Measurements from ENCODE around the gene RTF2. TPM values are rescaled to one million over a fixed set of nuclear protein-coding genes. Genes with fewer than 3 reads are reported as not detected.

RTF2 gene
- total and polyA plus RNA-seq, 2 of the 13 experiments (the other 11 are each of a cell fraction or from before 2014, with no cell fraction given), result 81.8 to 142 TPM

DNA sequence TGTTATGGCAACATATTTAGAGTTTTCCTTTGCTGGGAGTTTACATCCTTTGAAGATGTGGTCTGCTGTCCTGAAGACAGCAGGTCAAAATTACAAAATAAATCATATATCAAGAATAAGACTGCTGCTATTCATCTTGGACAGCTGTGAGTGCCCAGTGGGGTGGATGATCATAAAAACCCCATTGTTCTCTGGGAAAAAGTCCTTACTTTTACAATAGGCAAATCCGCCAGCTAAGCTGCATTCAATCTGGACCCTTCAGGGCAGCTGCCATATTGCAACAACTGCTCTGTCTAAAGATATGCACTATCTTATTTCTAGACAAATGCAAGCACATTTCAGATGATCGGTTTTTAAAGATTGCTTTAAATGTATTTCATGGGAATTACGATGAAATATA, 37.0 kb upstream of the RTF2 start:
- intact Hi-C loops (cut with micrococcal nuclease; ENCODE audit: unreplicated experiment), result no loop called here
- no peak overlapping the region for H3K9ac ChIP-seq (ENCODE audit: insufficient read depth, low read depth, low read length)
- H3K27ac ChIP-seq (ENCODE audit: extremely low read length, insufficient read depth, low read length), result no peak overlapping the region
- DNase-seq (ENCODE audit: low spot score), result no peak
- no peaks in the 10 kb centered on the region for H3K36me3 ChIP-seq (replicated peaks in 1 of 2; ENCODE audit: control insufficient read depth in 1 of 2, insufficient read depth in 2 of 2, low read length in 2 of 2)
- no peaks in the 10 kb centered on the region for H3K27me3 ChIP-seq (ENCODE audit: control insufficient read depth in 1 of 2, insufficient read depth in 2 of 2, low read length in 2 of 2)
- H3K79me2 ChIP-seq (ENCODE audit: insufficient read depth, low read length), result no peaks in the 10 kb centered on the region
- H3K4me1 ChIP-seq (ENCODE audit: insufficient read depth, low read length), result no peaks in the 10 kb centered on the region
- POLR2A ChIA-PET, result no interaction called here
- H3K9me3 ChIP-seq (ENCODE audit: low read length), result no peaks in the 10 kb centered on the region
- WGBS (ENCODE audit: low lambda C conversion rate), result 63% methylated on average over 3 of the region's 3 CpGs
- in situ Hi-C loops (cut with HindIII; ENCODE audit: extremely low pct_ligation_motif_present, low pct_unique_long_range_greater_than_20kb), result no loop called here
- no peak overlapping the region for H3K4me3 ChIP-seq (replicated peaks in 1 of 3; ENCODE audit: insufficient read depth in 1 of 3, low read depth in 2 of 3, low read length in 3 of 3)
- H2AFZ ChIP-seq (ENCODE audit: low read length), result no peak overlapping the region
- FAIRE-seq, result no peak
- CTCF ChIA-PET (ENCODE audit: low intra/inter-chr PET ratio, low total read pairs), result no interaction called here
- no peak overlapping the region for H3K4me2 ChIP-seq (ENCODE audit: low read depth, low read length)
- no TSS peak for BruUV-seq (replicated peaks)
- ATAC-seq, result no peak
- H4K20me1 ChIP-seq (ENCODE audit: insufficient read depth, low read length), result no peaks in the 10 kb centered on the region
- TF ChIP-seq TOE1 (CRISPR knock-in tag; IDR thresholded peaks at IDR 0.05), result no peak
- TF ChIP-seq RBM39 (IDR thresholded peaks at IDR 0.05; ENCODE audit: low read depth, low read length, poor library complexity, severe bottlenecking), result no peak
- no peak for TF ChIP-seq POLR2A (IDR thresholded peaks at IDR 0.05; ENCODE audit: insufficient read depth in 1 of 2, low read depth in 2 of 2, low read length in 2 of 2)
- no peak for TF ChIP-seq MZF1 (CRISPR knock-in tag; IDR thresholded peaks at IDR 0.05; ENCODE audit: borderline replicate concordance)
- TF ChIP-seq, protein P1, sequence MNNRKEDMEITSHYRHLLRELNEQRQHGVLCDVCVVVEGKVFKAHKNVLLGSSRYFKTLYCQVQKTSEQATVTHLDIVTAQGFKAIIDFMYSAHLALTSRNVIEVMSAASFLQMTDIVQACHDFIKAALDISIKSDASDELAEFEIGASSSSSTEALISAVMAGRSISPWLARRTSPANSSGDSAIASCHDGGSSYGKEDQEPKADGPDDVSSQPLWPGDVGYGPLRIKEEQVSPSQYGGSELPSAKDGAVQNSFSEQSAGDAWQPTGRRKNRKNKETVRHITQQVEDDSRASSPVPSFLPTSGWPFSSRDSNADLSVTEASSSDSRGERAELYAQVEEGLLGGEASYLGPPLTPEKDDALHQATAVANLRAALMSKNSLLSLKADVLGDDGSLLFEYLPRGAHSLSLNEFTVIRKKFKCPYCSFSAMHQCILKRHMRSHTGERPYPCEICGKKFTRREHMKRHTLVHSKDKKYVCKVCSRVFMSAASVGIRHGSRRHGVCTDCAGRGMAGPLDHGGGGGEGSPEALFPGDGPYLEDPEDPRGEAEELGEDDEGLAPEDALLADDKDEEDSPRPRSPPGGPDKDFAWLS (CRISPR knock-in tag; IDR thresholded peaks at IDR 0.05; ENCODE audit: borderline replicate concordance), result no peak
- TF ChIP-seq, protein P2, sequence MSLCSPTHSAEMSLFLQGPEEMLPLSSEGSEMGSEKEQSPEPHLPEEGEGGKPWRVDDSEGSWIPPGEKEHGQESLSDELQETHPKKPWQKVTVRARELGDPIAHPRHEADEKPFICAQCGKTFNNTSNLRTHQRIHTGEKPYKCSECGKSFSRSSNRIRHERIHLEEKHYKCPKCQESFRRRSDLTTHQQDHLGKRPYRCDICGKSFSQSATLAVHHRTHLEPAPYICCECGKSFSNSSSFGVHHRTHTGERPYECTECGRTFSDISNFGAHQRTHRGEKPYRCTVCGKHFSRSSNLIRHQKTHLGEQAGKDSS (CRISPR knock-in tag; IDR thresholded peaks at IDR 0.05; ENCODE audit: borderline replicate concordance, low read depth), result no peak
- TF ChIP-seq, protein P3, sequence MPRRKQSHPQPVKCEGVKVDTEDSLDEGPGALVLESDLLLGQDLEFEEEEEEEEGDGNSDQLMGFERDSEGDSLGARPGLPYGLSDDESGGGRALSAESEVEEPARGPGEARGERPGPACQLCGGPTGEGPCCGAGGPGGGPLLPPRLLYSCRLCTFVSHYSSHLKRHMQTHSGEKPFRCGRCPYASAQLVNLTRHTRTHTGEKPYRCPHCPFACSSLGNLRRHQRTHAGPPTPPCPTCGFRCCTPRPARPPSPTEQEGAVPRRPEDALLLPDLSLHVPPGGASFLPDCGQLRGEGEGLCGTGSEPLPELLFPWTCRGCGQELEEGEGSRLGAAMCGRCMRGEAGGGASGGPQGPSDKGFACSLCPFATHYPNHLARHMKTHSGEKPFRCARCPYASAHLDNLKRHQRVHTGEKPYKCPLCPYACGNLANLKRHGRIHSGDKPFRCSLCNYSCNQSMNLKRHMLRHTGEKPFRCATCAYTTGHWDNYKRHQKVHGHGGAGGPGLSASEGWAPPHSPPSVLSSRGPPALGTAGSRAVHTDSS (CRISPR knock-in tag; conservative IDR thresholded peaks at IDR 0.05), result no peak
- TF ChIP-seq, protein P4, sequence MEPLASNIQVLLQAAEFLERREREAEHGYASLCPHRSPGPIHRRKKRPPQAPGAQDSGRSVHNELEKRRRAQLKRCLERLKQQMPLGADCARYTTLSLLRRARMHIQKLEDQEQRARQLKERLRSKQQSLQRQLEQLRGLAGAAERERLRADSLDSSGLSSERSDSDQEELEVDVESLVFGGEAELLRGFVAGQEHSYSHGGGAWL (CRISPR knock-in tag; IDR thresholded peaks at IDR 0.05), result no peak
- no peak for TF ChIP-seq ZNF746 (CRISPR knock-in tag; IDR thresholded peaks at IDR 0.05)
- no peak for TF ChIP-seq NFIC (IDR thresholded peaks at IDR 0.05; ENCODE audit: low read length)
- TF ChIP-seq ZNF225 (CRISPR knock-in tag; IDR thresholded peaks at IDR 0.05), result no peak
- no peak for TF ChIP-seq POLR2AphosphoS2 (IDR thresholded peaks at IDR 0.05; ENCODE audit: low read depth, low read length)
- TF ChIP-seq, protein P5, sequence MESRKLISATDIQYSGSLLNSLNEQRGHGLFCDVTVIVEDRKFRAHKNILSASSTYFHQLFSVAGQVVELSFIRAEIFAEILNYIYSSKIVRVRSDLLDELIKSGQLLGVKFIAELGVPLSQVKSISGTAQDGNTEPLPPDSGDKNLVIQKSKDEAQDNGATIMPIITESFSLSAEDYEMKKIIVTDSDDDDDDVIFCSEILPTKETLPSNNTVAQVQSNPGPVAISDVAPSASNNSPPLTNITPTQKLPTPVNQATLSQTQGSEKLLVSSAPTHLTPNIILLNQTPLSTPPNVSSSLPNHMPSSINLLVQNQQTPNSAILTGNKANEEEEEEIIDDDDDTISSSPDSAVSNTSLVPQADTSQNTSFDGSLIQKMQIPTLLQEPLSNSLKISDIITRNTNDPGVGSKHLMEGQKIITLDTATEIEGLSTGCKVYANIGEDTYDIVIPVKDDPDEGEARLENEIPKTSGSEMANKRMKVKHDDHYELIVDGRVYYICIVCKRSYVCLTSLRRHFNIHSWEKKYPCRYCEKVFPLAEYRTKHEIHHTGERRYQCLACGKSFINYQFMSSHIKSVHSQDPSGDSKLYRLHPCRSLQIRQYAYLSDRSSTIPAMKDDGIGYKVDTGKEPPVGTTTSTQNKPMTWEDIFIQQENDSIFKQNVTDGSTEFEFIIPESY (CRISPR knock-in tag; IDR thresholded peaks at IDR 0.05), result no peak
- no peak for TF ChIP-seq ZNF10 (CRISPR knock-in tag; IDR thresholded peaks at IDR 0.05; ENCODE audit: borderline replicate concordance, low read depth)
- no peak for TF ChIP-seq RBM22 (optimal IDR thresholded peaks at IDR 0.05; ENCODE audit: low read length)
- TF ChIP-seq SNAI1 (CRISPR knock-in tag; IDR thresholded peaks at IDR 0.05; ENCODE audit: borderline replicate concordance), result no peak
- TF ChIP-seq ZNF251 (CRISPR knock-in tag; IDR thresholded peaks at IDR 0.05), result no peak
- TF ChIP-seq, protein P6, sequence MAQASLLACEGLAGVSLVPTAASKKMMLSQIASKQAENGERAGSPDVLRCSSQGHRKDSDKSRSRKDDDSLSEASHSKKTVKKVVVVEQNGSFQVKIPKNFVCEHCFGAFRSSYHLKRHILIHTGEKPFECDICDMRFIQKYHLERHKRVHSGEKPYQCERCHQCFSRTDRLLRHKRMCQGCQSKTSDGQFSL (CRISPR knock-in tag; IDR thresholded peaks at IDR 0.05), result no peak
